ENCODE data around the gene CT45A5. TPM values are rescaled to one million over a fixed set of nuclear protein-coding genes. Genes with fewer than 3 reads are reported as not detected.
"Not testable (repeated sequence)": the region's sequence is repeated elsewhere in the genome, so short reads cannot be mapped to it uniquely, and the experiment has no call there.

Gene CT45A5
- not detected for total RNA-seq

DNA sequence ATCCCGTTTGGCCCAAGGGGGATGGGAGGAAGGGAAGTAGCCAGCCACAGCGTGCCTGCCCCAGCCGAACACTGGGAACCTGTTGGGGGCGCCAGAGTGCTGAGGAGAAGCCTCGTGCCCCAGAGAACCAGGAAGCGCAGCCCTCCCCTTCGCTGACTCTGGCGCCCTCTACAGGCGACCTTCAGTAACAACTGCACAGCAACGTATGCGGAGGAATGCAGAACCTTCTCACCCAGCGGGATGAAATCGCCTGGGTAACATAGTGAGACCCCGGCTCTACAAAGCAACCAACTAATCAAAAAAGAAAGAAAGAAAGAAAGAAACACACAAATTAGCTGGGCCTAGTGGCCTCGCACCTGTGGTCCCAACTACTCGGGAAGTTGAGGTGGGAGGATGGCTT lies at the start of gene CT45A5:
Gene CT45A5, minus strand, starts transcription at position 101 of the 400 bp plus-strand sequence. CDS start 3,774 bp downstream, outside the sequence.
- POLR2A ChIA-PET; ATAC-seq (ENCODE audit: low read depth); DNase-seq; H3K4me1 Mint-ChIP-seq; H3K27me3 Mint-ChIP-seq; H3K9me3 Mint-ChIP-seq; H3K27ac Mint-ChIP-seq; H3K4me3 Mint-ChIP-seq; H3K36me3 Mint-ChIP-seq: not testable (repeated sequence)

DNA sequence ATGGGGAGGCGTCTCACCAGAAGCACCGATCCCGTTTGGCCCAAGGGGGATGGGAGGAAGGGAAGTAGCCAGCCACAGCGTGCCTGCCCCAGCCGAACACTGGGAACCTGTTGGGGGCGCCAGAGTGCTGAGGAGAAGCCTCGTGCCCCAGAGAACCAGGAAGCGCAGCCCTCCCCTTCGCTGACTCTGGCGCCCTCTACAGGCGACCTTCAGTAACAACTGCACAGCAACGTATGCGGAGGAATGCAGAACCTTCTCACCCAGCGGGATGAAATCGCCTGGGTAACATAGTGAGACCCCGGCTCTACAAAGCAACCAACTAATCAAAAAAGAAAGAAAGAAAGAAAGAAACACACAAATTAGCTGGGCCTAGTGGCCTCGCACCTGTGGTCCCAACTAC lies 34.6 kb upstream of the CT45A5 start, which contains the start of gene CT45A2:
Gene CT45A2, minus strand, starts transcription at position 101 of the 400 bp plus-strand sequence. CDS start 3,747 bp downstream, outside the sequence.
- H3K27ac Mint-ChIP-seq; H3K36me3 Mint-ChIP-seq; H3K4me3 Mint-ChIP-seq; H3K27me3 Mint-ChIP-seq; ATAC-seq (ENCODE audit: low read depth); H3K9me3 Mint-ChIP-seq; H3K4me1 Mint-ChIP-seq; POLR2A ChIA-PET; DNase-seq: not testable (repeated sequence)

DNA sequence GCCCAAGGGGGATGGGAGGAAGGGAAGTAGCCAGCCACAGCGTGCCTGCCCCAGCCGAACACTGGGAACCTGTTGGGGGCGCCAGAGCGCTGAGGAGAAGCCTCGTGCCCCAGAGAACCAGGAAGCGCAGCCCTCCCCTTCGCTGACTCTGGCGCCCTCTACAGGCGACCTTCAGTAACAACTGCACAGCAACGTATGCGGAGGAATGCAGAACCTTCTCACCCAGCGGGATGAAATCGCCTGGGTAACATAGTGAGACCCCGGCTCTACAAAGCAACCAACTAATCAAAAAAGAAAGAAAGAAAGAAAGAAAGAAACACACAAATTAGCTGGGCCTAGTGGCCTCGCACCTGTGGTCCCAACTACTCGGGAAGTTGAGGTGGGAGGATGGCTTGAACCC lies 17.4 kb upstream of the CT45A5 start, which contains the start of gene CT45A6:
Gene CT45A6, minus strand, starts transcription at position 101 of the 400 bp plus-strand sequence. CDS start 3,794 bp downstream, outside the sequence.
- H3K4me1 Mint-ChIP-seq, H3K4me3 Mint-ChIP-seq: not testable (repeated sequence)

DNA sequence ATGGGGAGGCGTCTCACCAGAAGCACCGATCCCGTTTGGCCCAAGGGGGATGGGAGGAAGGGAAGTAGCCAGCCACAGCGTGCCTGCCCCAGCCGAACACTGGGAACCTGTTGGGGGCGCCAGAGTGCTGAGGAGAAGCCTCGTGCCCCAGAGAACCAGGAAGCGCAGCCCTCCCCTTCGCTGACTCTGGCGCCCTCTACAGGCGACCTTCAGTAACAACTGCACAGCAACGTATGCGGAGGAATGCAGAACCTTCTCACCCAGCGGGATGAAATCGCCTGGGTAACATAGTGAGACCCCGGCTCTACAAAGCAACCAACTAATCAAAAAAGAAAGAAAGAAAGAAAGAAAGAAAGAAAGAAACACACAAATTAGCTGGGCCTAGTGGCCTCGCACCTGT lies 17.2 kb downstream of the CT45A5 start, which contains the start of gene CT45A3:
Gene CT45A3, minus strand, starts transcription at position 101 of the 400 bp plus-strand sequence. CDS start 3,747 bp downstream, outside the sequence.
- H3K27ac Mint-ChIP-seq; ATAC-seq (ENCODE audit: low read depth); H3K36me3 Mint-ChIP-seq; H3K4me1 Mint-ChIP-seq; DNase-seq; H3K9me3 Mint-ChIP-seq; H3K4me3 Mint-ChIP-seq; H3K27me3 Mint-ChIP-seq; POLR2A ChIA-PET: not testable (repeated sequence)

More for the DNA sequence above, 17.4 kb upstream of the CT45A5 start, which contains the start of gene CT45A6:
- H3K36me3 Mint-ChIP-seq; H3K27ac Mint-ChIP-seq; H3K27me3 Mint-ChIP-seq; POLR2A ChIA-PET; DNase-seq; H3K9me3 Mint-ChIP-seq; ATAC-seq (ENCODE audit: low read depth): not testable (repeated sequence)

DNA sequence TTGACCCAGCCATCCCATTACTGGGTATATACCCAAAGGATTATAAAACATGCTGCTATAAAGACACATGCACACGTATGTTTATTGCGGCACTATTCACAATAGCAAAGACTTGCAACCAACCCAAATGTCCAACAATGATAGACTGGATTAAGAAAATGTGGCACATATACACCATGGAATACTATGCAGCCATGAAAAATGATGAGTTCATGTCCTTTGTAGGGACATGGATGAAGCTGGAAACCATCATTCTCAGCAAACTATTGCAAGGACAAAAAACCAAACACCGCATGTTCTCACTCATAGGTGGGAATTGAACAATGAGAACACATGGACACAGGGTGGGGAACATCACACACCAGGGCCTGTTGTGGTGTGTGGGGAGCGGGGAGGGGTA lies 40.6 kb downstream of the CT45A5 start:
- ATAC-seq (ENCODE audit: low read depth), result not testable (repeated sequence)

DNA sequence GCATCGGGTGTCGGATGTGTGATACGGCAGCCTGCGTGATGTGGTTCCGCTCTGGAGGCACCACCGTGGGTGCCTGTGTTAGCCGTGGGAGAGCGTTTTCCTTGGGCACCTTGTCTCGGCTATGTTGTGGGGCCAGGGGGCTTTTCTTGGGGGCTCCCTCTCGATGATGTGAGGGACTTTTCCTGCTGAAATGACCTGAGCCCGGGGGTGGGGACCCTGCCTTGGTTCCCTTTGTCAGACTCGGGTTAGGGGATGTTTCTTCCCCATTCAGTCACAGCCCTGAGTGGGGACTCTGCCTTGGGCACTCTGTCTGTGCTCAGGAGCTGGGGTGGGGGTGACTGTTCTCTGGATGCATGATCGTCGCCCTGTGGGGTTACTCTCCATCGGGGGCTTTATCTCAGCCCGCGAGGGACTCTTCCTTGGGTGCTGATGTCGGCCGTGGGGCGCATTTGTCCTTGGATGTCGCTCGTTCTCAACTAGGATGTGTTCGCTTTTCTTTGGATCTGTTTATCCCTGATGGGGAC lies 44.0 kb downstream of the CT45A5 start:
- POLR2A ChIA-PET, result no interaction called here
- Mint-ChIP-seq H3K27ac (no peak overlapping the region), H3K9me3 (no peaks in the 10 kb centered on the region), H3K4me3 (no peak overlapping the region), H3K4me1 (no peaks in the 10 kb centered on the region), H3K27me3 (peaks cover 5% of the 10 kb centered on the region), H3K36me3 (no peaks in the 10 kb centered on the region)
- DNase-seq (no peak), ATAC-seq (ENCODE audit: low read depth) (no peak)

More for the DNA sequence above, 40.6 kb downstream of the CT45A5 start:
- H3K9me3 Mint-ChIP-seq, H3K27me3 Mint-ChIP-seq, H3K4me1 Mint-ChIP-seq, H3K36me3 Mint-ChIP-seq, H3K4me3 Mint-ChIP-seq, DNase-seq, H3K27ac Mint-ChIP-seq, POLR2A ChIA-PET: not testable (repeated sequence)

GRCh38 chrX:135740681-135741149 lies 44.6 kb downstream of the CT45A5 start:
- no peaks in the 10 kb centered on the region for H3K36me3 Mint-ChIP-seq
- no peak overlapping the region for H3K27ac Mint-ChIP-seq
- peak; percentile 67 for ATAC-seq (ENCODE audit: low read depth)
- H3K4me3 Mint-ChIP-seq, result peak overlapping the region; percentile 54
- peak; percentile 59 for DNase-seq
- POLR2A ChIA-PET, result no interaction called here
- no peaks in the 10 kb centered on the region for H3K9me3 Mint-ChIP-seq
- H3K27me3 Mint-ChIP-seq, result peaks cover 5% of the 10 kb centered on the region
- H3K4me1 Mint-ChIP-seq, result no peaks in the 10 kb centered on the region

DNA sequence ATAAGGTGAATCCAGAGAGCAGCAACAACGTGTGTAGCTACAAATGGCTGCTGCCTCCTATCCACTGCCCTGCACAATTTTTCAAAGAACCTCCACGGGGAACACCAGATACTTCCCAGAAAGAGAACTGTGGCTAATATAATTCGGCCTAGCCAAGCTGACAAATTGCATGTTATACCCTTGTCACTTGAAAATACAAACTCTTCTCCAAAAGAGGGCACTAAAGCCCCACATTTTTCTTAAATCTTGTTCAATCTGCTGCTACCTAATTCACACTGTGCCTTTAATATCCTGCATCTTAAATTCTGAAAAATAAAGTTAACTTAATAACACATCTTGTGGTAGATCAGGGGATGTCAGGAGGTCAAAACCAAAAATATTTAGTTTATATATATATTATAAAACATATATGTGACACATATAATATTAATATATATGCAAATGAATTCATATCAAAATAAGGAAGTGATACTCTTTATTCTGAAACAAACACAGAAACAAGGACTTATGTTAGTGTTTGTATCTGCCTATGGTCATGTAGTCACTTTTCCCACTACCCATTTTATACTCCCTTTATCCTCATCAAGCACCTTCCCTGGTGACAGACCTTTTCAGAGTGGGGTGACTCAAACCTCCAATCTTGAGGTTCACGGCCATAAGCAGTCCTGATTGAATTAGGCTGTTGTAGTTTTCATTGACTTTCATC lies 47.8 kb downstream of the CT45A5 start:
- Mint-ChIP-seq H3K36me3 (no peaks in the 10 kb centered on the region), H3K27ac (no peak overlapping the region), H3K27me3 (peaks cover 5% of the 10 kb centered on the region), H3K4me3 (no peak overlapping the region), H3K4me1 (no peaks in the 10 kb centered on the region), H3K9me3 (no peaks in the 10 kb centered on the region)
- DNase-seq, result no peak
- POLR2A ChIA-PET, result no interaction called here
- no peak for ATAC-seq (ENCODE audit: low read depth)

- DNase-seq; H3K27ac Mint-ChIP-seq; H3K36me3 Mint-ChIP-seq; H3K4me1 Mint-ChIP-seq; H3K27me3 Mint-ChIP-seq; ATAC-seq (ENCODE audit: low read depth); POLR2A ChIA-PET; H3K4me3 Mint-ChIP-seq; H3K9me3 Mint-ChIP-seq: not testable (repeated sequence)
Observed at GRCh38 chrX:135734666-135735065, 50.6 kb downstream of the CT45A5 start.

Other genes starting within 250 kb of the CT45A5 start
- gene CT45A1, start 71.9 kb downstream of the CT45A5 start, total RNA-seq, result not detected
- not detected for gene CT45A3, start 17.3 kb downstream of the CT45A5 start, total RNA-seq
- not detected for gene CT45A6, start 17.3 kb upstream of the CT45A5 start, total RNA-seq
- not detected for gene CT45A2, start 34.5 kb upstream of the CT45A5 start, total RNA-seq
- gene CT45A7, start 51.8 kb upstream of the CT45A5 start, total RNA-seq, result not detected
- gene CT45A8, start 69.0 kb upstream of the CT45A5 start, total RNA-seq, result not detected
- not detected for gene CT45A9, start 86.3 kb upstream of the CT45A5 start, total RNA-seq
- not detected for gene CT45A10, start 107.9 kb upstream of the CT45A5 start, total RNA-seq
- not detected for gene SAGE1, start 108.2 kb upstream of the CT45A5 start, total RNA-seq
- 10 to 100 TPM; 17.5 to 18.7 TPM for gene MMGT1, start 188.5 kb upstream of the CT45A5 start, total RNA-seq
- 10 to 100 TPM; 14.6 to 17.3 TPM for gene SLC9A6, start 199.9 kb upstream of the CT45A5 start, total RNA-seq